Urothelium cell line (cell line): Measurements from ENCODE around the gene INSYN1.
"Not testable (repeated sequence)": the region's sequence is repeated elsewhere in the genome, so short reads cannot be mapped to it uniquely, and the experiment has no call there.

Source experiments
- DNase-seq: peaks from one replicate; pipeline ENCODE4 v3.0.0; 2011; ENCODE audit warnings: low spot score, mixed read lengths
- FAIRE-seq: peaks from 2 replicates; lab custom pipeline; 2011; peaks lifted over from hg19 to GRCh38; lab: Jason Lieb, UNC

Gene INSYN1

GRCh38 chr15:73717206-73717605 is 35.9 kb downstream of the INSYN1 start:
- FAIRE-seq (no peak), DNase-seq (no peak)

GRCh38 chr15:73716417-73716816 is 36.7 kb downstream of the INSYN1 start:
- DNase-seq (no peak), FAIRE-seq (no peak)

GRCh38 chr15:73715417-73715816 is 37.7 kb downstream of the INSYN1 start:
- FAIRE-seq (no peak), DNase-seq (no peak)

- DNase-seq, result no peak
- FAIRE-seq, result no peak
These were observed 38.4 kb downstream of the INSYN1 start for GRCh38 chr15:73714695-73715301.

GRCh38 chr15:73712107-73712506 is 41.0 kb downstream of the INSYN1 start:
- FAIRE-seq (no peak), DNase-seq (no peak)

- FAIRE-seq (no peak), DNase-seq (no peak)
These were observed 41.6 kb downstream of the INSYN1 start for GRCh38 chr15:73711526-73711925.

GRCh38 chr15:73710321-73710720 is 42.8 kb downstream of the INSYN1 start:
- no peak for DNase-seq
- FAIRE-seq, result no peak

GRCh38 chr15:73709686-73710085 is 43.5 kb downstream of the INSYN1 start:
- DNase-seq, result no peak
- FAIRE-seq, result no peak

- FAIRE-seq (no peak), DNase-seq (no peak)
These were observed 43.9 kb downstream of the INSYN1 start for GRCh38 chr15:73709241-73709640.

GRCh38 chr15:73708691-73709090 is 44.5 kb downstream of the INSYN1 start:
- FAIRE-seq (no peak), DNase-seq (no peak)

- DNase-seq, result peak; percentile 62
- no peak for FAIRE-seq
These were observed 48.1 kb downstream of the INSYN1 start for GRCh38 chr15:73704869-73705645.

- FAIRE-seq, DNase-seq: not testable (repeated sequence)
These were observed 48.8 kb downstream of the INSYN1 start for GRCh38 chr15:73704142-73704868.

- DNase-seq, FAIRE-seq: not testable (repeated sequence)
These were observed 49.5 kb downstream of the INSYN1 start for GRCh38 chr15:73703601-73704000.

- DNase-seq, FAIRE-seq: not testable (repeated sequence)
These were observed 50.6 kb downstream of the INSYN1 start for GRCh38 chr15:73702311-73703239.

GRCh38 chr15:73700041-73700842 is 52.9 kb downstream of the INSYN1 start:
- DNase-seq (peak; percentile 53), FAIRE-seq (no peak)

GRCh38 chr15:73699249-73700040 is 53.7 kb downstream of the INSYN1 start:
- no peak for FAIRE-seq

GRCh38 chr15:73697033-73697467 is 56.1 kb downstream of the INSYN1 start:
- FAIRE-seq (peak; percentile 17), DNase-seq (peak; percentile 90)

More at GRCh38 chr15:73699249-73700040, 53.7 kb downstream of the INSYN1 start:
- no peak for DNase-seq

- DNase-seq (no peak), FAIRE-seq (no peak)
These were observed 56.5 kb downstream of the INSYN1 start for GRCh38 chr15:73696641-73697001.
